GM21367 (cell line): ENCODE data around the gene ADAM22.
"Not testable (repeated sequence)": the region's sequence is repeated elsewhere in the genome, so short reads cannot be mapped to it uniquely, and the experiment has no call there.

Experiments
- ATAC-seq: cut with Tn5 transposase; IDR thresholded peaks from one replicate; pipeline ENCODE4 v1.9.1; 2021; ENCODE audit not compliant: unreplicated experiment

Gene ADAM22, protein sequence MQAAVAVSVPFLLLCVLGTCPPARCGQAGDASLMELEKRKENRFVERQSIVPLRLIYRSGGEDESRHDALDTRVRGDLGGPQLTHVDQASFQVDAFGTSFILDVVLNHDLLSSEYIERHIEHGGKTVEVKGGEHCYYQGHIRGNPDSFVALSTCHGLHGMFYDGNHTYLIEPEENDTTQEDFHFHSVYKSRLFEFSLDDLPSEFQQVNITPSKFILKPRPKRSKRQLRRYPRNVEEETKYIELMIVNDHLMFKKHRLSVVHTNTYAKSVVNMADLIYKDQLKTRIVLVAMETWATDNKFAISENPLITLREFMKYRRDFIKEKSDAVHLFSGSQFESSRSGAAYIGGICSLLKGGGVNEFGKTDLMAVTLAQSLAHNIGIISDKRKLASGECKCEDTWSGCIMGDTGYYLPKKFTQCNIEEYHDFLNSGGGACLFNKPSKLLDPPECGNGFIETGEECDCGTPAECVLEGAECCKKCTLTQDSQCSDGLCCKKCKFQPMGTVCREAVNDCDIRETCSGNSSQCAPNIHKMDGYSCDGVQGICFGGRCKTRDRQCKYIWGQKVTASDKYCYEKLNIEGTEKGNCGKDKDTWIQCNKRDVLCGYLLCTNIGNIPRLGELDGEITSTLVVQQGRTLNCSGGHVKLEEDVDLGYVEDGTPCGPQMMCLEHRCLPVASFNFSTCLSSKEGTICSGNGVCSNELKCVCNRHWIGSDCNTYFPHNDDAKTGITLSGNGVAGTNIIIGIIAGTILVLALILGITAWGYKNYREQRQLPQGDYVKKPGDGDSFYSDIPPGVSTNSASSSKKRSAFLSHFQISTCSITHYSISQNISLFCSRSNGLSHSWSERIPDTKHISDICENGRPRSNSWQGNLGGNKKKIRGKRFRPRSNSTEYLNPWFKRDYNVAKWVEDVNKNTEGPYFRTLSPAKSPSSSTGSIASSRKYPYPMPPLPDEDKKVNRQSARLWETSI

DNA sequence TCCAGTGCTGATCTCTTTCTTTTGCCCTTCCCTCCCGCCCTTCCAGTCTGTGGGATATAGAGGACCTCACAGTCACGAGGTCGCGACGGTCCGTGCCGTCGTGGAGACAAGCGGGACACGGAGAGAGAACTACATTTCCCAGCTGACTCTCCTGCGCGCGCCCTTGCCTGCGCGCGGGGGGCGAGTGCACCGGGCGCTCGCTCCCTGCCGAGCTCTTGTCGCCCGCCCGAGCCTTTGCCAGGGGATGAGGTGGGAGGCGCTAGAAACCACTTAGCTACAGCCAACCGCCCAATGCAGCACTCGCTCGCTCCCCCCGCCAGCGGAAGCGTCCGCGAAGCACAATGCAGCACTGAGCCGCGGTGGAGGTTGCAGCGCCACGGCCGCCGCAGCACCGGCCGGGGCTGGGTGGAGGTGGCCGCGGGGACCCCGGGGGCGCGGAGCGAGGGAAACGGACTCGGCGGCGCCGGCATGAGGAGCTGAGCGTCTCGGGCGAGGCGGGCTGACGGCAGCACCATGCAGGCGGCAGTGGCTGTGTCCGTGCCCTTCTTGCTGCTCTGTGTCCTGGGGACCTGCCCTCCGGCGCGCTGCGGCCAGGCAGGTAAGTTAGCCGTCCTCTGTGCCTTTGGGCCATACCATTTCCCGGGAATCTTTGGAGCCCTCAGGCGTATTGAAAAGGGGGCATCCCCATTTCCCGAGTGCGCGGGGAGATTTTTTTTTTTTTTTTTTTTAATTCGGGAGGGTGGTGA, at the start of gene ADAM22:
ADAM22 (plus strand) TSS at position 299 of the 746 bp plus-strand sequence; CDS start at position 514, 215 bp downstream.
- ATAC-seq, result peak; percentile 97

DNA sequence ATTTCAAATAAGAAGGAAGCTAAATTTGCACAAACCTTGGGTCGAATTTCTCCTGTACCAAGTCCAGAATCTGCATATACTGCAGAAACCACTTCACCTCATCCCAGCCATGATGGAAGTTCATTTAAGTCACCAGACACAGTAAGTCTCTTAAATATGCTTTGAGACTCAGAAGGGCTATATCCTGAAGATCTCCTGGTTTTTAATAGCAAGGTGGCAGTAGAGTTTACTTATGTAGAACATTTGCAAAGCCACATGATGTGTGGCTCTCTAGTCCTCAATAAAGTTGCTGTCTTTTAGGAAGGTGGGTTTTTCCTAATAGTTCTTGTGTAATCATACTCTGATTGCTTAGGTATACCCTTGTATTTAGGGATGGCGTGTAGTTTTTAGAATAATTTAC, 49.0 kb upstream of the ADAM22 start:
- ATAC-seq, result no peak

DNA sequence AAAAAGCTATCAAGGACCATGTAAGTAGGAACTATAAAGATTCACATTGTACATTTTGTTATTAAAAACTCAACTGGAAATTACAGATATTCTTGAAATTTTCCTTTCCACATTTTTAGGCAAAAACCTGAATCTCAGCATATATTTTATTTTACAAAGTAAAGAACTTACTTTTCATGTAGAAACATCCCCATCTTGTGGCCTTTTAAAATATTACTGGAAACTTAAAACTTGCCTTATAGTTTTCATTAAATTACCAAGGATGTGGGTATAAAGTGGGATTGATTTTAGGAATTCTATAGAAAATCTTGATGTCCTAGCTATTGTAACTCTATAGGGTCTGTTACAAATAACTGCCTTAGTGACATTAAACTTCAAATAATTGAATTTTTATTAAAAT, 47.2 kb upstream of the ADAM22 start:
- no peak for ATAC-seq

DNA sequence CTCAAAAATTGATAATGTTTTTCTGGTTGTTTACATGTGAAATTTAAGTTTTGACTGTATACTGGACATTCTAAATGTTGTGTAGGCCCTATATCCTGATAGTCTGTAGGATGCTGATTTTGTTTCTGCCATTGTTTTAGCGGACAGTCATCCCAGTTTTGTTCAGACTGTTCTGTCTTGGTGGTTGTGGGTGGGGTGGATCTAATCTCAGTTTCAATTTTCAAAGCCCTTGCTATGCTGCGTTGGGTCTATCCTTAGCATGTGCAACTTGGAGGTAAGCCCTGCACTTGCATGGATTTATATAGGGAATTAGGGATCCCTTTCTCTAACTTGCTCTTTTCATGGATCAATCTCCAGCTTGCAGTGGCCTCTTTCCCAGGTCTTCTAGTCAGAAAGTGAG, 38.7 kb upstream of the ADAM22 start:
- no peak for ATAC-seq

DNA sequence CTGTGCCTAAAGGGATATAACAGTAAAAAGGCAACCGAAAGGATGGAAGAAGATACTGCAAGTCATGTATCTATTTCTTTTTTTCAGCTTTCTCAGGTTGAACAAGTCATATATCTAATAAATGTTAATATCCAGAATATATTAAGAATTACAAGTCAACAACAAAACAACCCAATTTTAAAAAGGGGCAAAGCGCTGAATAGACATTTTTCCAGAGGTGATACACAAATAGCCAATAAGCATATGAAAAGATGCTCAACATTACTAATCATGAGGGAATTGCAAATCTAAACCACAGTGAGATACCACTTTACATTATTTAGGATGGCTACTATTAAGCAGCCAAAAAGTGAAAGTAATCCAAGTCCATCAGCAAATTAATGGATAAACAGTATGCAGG, 34.8 kb upstream of the ADAM22 start:
- ATAC-seq, result no peak

DNA sequence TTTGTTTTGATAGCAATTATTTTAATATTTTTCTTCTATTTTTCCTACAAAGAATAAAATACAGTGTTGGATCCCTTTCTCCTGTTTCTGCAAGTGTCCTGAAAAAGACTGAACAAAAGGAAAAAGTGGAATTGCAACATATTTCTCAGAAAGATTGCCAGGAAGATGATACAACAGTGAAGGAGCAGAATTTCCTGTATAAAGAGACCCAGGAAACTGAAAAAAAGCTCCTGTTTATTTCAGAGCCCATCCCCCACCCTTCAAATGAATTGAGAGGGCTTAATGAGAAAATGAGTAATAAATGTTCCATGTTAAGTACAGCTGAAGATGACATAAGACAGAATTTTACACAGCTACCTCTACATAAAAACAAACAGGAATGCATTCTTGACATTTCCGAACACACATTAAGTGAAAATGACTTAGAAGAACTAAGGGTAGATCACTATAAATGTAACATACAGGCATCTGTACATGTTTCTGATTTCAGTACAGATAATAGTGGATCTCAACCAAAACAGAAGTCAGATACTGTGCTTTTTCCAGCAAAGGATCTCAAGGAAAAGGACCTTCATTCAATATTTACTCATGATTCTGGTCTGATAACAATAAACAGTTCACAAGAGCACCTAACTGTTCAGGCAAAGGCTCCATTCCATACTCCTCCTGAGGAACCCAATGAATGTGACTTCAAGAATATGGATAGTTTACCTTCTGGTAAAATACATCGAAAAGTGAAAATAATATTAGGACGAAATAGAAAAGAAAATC, 26.7 kb upstream of the ADAM22 start:
- ATAC-seq, result not testable (repeated sequence)

DNA sequence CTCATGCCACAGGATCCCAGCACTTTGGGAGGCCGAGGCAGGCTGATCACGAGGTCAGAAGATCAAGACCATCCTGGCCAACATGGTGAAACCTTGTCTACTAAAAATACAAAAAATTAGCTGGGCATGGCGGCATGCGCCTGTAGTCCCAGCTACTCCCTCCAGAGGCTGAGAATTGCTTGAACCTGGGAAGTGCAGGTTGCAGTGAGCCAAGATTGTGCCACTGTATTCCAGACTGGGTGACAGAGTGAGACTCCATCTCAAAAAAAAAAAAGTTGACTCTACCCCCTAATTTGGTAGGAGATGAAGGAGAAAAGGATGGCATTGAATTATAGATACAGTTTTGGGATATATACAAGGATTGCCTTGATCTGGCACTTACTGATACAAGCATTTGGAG, 25.2 kb upstream of the ADAM22 start:
- not testable (repeated sequence) for ATAC-seq

DNA sequence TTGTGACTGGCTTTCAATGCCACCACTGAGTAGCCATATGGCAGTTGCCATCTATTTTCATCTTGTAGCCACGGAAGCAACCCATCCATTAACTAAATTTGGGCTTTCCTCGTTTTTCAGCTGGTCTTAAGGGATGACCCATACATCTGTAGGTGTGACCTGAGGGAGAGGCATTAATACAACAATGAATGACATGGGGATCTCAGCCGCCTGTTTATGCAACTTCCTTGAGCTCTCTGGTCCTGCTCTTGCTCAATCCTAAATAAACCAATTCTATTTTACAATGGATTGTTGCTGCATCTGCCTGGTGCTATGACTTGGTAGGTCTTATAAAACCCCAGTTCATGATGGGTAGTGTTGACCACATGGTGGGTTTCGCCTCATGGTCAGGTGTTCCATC, 21.9 kb upstream of the ADAM22 start:
- ATAC-seq, result no peak

DNA sequence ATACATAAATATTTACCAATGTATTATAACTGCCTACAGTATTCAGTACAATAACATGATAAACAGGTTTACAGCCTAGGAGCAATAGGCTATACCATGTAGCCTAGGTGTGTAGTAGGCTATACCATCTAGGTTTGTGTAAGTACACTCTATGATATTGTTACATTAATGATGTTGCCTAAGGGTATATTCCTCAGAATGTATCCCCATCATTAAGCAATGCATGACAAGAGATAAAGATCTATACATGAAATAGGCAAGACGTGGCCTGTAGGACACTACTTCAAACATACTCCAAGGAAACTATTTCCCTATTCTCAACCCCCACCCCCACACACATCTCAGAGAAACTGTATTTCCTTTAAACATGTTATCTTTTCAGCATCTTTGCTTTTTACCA, 15.3 kb upstream of the ADAM22 start:
- no peak for ATAC-seq

DNA sequence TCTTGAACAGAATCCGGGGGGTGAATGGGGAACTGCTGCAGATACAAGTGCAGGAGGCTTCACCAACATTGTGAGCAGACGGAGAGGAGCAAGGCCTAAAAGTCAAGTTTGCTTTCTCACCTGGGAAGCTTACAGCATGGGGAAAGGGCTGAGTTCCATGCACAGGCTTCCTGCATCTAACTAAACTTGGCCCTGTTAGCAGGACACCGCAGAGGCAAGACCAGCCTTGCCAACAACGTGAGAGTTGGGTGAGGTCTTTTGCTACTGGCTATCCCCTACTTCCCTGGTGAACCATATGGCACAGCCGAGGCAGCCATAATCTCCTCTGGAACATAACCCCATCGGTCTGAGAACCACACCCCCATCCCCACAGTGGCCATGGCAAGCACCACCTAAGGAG, 14.2 kb upstream of the ADAM22 start:
- no peak for ATAC-seq

DNA sequence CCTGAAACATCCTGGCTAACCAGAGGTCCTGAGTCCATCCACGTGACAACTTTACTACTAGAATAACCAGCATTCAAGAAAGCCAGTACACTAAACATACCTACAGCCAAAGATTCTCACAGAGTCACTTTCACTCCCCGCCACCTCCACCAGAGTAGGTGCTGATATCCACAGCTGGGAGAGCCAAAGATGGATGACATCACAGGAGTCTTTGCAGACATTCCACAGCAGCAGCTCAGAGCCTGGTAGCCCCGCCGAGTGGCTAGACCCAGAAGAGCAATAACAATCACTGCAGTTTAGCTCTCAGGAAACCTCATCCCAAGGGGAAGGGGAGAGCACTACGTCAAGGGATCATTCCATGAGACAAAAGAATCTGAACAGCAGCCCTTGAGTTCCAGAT, 13.5 kb upstream of the ADAM22 start:
- ATAC-seq, result no peak

DNA sequence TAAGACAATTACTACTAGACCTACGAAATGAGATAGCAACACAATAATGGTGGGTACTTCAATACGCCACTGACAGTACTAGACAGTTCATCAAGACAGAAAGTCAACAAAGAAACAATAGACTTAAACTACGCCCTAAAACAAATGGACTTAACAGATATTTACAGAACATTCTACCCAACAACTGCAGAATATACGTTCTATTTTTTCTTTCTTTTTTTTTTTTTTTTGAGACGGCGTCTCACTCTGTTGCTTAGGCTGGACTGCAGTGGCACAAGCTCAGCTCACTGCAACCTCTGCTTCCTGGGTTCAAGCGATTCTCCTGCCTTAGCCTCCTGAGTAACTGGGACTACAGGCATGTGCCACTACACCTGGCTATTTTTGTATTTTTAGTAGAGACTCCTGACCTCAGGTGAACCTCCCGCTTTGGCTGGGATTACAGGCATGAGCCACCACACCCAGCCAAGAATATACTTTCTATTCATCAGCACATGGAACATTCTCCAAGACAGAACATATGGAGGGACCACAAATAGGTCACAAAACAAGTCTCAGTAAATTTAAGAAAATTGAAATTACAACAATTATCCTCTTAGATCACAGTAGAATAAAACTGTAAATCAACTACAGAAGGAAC, 11.2 kb upstream of the ADAM22 start:
- not testable (repeated sequence) for ATAC-seq

DNA sequence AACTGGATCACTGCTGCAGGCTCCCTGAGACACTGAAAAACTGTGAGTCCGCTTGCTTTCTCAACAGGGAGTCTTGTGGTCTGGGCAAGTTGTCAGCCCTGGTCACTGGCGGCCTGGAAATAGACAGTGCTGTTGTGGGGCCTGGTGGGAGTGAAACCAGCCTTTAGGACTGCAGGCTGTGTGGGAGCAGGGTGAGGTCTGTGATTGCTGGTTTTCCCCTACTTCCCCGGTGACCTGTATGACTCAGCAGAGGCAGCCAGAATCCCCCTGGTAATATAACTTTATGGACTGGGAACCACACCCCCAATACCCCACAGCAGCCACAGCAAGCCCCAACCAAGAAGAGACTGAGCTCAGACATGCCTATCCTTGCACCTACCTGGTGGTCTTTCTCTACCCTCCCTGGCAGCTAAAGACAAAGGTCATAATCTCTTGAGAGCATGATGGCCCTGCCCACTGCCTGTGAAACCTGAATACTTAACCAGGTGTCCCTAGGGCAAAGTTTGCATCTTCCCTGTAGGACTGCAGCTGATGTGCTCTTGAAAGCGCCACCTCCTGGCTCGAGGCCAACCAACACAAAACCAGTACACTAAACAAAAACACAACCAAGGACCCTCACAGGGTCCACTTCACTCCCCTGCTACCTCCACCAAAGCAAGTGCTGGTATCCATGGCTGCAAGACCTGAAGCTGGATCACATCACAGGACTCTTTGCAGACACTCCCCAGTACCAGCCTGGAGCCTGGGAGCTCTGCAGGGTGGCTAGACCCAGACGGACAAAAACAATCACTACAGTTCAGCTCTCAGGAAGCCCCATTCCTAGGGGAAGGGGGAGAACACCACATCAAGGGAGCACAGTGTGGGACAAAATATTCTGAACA, 7.2 kb upstream of the ADAM22 start:
- ATAC-seq, result peak; percentile 96

DNA sequence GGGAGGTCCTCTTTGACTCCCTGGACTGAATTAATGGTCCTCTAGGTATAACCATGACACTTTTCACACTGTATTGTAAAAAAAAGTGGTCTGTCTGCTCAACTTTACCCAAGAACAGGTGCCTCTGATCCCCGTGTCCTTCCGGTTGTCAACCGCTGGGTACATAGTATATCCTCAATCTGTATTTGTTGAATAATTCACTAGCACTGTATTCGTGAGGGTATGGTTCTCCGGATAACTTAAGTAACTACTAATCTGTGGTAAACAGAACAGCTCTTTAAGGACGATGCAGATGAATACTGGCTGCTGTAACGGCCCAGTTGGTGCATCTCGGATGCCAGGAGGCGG, 472 bp upstream of the ADAM22 start:
- no peak for ATAC-seq

DNA sequence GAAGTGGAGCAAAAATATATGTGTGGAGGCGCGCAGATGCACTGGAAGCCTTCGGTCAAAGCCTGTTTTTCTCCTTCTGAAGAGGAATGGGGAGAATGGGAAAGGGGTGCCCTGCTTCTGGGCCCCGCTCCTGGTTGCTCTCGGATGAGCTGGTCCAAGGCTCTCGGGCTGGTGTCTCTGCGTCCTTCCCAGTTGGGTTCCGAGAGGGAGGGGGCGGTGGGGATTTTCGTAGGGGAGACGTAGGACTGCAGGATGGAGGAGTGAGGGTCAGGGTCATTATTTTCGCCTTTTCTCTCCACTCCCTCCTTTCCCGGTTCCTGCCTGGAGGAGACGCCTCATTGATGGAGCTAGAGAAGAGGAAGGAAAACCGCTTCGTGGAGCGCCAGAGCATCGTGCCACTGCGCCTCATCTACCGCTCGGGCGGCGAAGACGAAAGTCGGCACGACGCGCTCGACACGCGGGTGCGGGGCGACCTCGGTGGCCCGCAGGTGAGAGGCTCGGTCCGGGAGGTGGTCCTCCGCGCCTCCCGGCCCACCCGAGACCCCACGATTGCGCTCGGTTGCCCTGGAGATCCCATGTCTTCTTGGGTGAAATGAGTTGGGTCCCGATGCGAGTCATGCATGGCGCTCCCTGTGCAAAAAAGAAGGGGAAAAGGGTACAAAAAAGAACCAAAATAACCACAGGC, 790 bp downstream of the ADAM22 start:
- no peak for ATAC-seq

DNA sequence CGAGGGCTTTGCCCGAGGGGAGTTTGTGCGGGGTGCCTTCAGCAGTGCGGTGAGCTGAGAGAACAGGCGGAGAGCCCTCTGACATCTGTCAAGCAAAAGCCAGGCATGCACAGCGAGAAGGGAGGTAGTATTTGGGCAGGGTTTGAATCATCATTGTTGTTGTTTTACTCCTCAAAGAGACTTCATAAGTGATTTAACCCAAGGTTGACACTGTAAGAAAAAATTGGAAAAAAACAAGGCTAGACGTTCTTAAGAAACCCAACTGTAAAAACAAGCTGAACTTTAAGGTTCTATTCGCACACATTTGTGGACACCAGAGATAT, 1.3 kb downstream of the ADAM22 start:
- no peak for ATAC-seq

DNA sequence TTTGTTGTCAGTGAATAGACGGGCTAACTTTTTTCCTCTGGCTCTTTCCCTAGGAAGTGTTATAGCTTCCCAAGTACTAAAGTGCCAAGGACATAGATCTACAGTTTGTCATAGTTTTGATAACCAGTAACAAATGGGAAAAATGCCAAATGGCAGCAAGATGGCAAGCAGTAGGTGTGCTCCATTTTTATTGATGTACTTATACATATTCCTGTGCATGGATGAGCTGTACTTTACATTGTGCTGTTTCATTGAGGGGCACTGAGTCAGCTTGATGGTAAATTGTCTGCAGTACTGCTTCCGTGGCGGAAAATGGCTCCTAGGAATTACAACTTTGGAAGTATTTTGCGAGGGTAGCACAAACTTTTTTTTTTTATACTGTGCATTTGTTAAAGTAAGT, 7.1 kb downstream of the ADAM22 start:
- ATAC-seq, result no peak

DNA sequence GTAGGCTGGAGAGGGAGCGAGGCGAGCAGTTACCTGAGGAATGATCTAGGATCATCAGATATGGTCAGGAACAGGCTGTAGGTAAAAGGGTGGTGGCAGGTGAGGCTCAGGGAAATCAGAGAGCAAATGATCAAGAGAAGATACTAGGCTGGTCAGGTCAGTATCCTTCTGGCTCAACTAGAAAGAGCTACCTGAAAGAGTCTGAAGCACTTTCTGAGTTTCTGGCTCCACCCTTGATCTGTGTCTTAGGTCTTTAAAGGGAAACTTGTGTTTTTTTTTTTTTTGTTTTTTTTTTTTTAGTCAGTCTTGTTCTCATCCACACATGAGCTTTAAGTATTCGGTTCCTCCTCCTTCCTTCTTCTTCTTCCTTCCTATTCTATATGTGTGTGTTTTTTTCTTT, 10.5 kb downstream of the ADAM22 start:
- ATAC-seq, result no peak

DNA sequence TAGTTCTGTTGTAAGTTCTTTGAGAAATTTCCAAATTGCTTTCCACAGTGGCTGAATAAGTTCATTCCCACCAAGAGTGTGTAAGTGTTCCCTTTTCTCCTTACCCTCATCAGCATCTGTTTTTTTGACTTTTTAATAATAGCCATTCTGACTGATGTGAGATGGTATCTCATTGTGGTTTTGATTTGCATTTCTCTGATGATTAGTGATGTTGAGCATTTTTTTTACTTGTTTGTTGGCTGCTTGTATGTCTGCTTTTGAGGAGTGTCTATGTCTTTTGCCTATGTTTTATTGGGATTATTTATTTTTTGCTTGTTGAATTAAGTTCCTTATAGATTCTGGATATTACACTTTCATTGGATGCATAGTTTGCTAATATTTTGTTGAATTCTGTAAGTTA, 11.9 kb downstream of the ADAM22 start:
- ATAC-seq, result not testable (repeated sequence)
